ENCODE results near the gene NCKAP5. TPM values are rescaled to one million over a fixed set of nuclear protein-coding genes. Genes with fewer than 3 reads are reported as not detected.

NCKAP5 gene
- total RNA-seq, 1 experiment from 2014 or later = 0.47 TPM

GRCh38 chr2:132965460-132965859, 602.8 kb downstream of the NCKAP5 start:
- DNase-seq (ENCODE audit: low read depth) = no peak

GRCh38 chr2:132963161-132963560, 605.1 kb downstream of the NCKAP5 start:
- DNase-seq (ENCODE audit: low read depth) = no peak

GRCh38 chr2:132958887-132959286, 609.4 kb downstream of the NCKAP5 start:
- no peak for DNase-seq (ENCODE audit: low read depth)

- DNase-seq (ENCODE audit: low read depth) = no peak
These were observed 612.2 kb downstream of the NCKAP5 start for GRCh38 chr2:132955871-132956615.

- no peak for DNase-seq (ENCODE audit: low read depth)
These were observed 614.5 kb downstream of the NCKAP5 start for GRCh38 chr2:132953771-132954170.

- no peak for DNase-seq (ENCODE audit: low read depth)
These were observed 617.1 kb downstream of the NCKAP5 start for GRCh38 chr2:132951008-132951714.

GRCh38 chr2:132949108-132949507, 619.2 kb downstream of the NCKAP5 start:
- no peak for DNase-seq (ENCODE audit: low read depth)

- DNase-seq (ENCODE audit: low read depth) = no peak
These were observed 620.1 kb downstream of the NCKAP5 start for GRCh38 chr2:132948211-132948610.

- DNase-seq (ENCODE audit: low read depth) = peak; percentile 10
These were observed 624.4 kb downstream of the NCKAP5 start for GRCh38 chr2:132943829-132944228.

- no peak for DNase-seq (ENCODE audit: low read depth)
These were observed 626.8 kb downstream of the NCKAP5 start for GRCh38 chr2:132941296-132942020.

- no peak for DNase-seq (ENCODE audit: low read depth)
These were observed 630.6 kb downstream of the NCKAP5 start for GRCh38 chr2:132937629-132938028.

GRCh38 chr2:132936791-132937190, 631.5 kb downstream of the NCKAP5 start:
- no peak for DNase-seq (ENCODE audit: low read depth)

- DNase-seq (ENCODE audit: low read depth) = no peak
These were observed 632.0 kb downstream of the NCKAP5 start for GRCh38 chr2:132936261-132936660.

GRCh38 chr2:132929786-132930185, 638.5 kb downstream of the NCKAP5 start:
- DNase-seq (ENCODE audit: low read depth) = no peak

- peak; percentile 54 for DNase-seq (ENCODE audit: low read depth)
These were observed 644.5 kb downstream of the NCKAP5 start for GRCh38 chr2:132923787-132924186.

GRCh38 chr2:132915812-132916549, 652.3 kb downstream of the NCKAP5 start:
- DNase-seq (ENCODE audit: low read depth) = no peak

- DNase-seq (ENCODE audit: low read depth) = no peak
These were observed 656.2 kb downstream of the NCKAP5 start for GRCh38 chr2:132911726-132912724.

GRCh38 chr2:132910432-132910831, 657.8 kb downstream of the NCKAP5 start:
- DNase-seq (ENCODE audit: low read depth) = no peak

GRCh38 chr2:132909427-132909826, 658.8 kb downstream of the NCKAP5 start:
- DNase-seq (ENCODE audit: low read depth) = peak; percentile 30

All from HT1080 (cell line).